ENCODE measurements around the gene UFD1. TPM values are rescaled to one million over a fixed set of nuclear protein-coding genes. Genes with fewer than 3 reads are reported as not detected.

Gene UFD1
- total RNA-seq, 1 donor from 2014 or later: 37.7 TPM

DNA sequence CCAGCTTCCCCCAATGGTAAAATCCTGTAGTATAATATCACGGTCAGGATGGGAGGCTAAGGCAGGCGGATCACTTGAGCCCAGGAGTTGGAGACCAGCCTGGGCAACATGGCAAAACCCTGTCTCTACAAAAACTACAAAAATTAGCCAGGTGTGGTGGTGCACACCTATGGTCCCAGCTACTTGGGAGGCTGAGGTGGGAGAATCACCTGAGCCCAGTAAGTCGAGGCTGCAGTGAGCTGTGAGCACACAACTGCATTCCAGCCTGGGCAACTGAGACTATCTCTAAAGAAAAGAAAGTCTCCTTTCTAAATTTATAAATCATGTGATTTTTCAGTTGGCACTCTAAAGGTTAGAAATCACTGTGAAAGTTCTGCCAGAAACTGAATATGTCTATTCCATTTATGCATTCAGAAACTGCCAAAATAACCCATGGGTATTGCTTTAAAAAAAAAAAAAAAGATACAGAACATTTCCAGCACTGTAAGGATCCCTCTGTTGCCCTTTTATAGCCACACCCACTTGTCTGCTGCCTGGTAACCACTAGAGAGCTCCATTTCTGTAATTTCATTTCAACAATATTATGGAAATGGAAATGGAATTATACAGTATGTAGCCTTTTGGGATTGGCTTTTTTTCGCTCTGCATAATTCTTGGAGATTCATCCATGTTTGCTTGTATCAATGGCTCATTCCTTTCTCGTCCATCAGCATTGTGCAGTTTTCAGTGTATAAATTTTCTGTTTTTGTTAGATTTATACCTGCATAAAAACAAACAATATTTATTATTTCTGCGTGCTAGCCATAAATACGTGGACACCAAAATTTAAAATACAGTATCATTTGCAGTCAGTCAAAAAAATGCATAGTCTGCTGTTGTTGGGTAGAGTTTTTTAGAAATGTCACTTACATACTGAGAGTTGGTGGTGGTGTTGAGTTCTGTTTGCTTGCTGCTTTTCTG lies 10.2 kb upstream of the UFD1 start:
- no peaks in the 10 kb centered on the region for H3K9me3 Mint-ChIP-seq

DNA sequence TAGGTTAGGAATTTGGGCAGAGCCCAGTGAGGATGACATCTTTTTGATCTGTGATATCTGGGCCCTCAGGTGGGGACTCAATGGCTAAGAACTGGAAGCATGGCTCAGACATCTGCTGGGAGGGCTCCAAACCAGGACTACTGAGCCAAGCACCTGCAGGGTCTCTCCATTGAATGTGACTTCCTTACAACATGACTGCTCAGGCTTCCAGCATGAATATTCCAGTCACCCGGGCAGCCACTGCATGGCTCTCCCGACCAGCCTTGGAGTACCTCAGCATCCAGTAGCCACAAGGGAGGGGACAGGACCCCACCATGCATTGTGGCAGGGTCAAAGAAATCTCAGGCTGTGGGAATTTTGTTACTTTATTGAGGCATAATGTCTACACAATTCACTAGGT lies 9.3 kb upstream of the UFD1 start:
- peaks cover 4% of the 10 kb centered on the region for H3K36me3 ChIP-seq
- Mint-ChIP-seq H3K27me3 (ENCODE audit: insufficient read depth, low read depth) (no peaks in the 10 kb centered on the region), H3K4me1 (no peaks in the 10 kb centered on the region), H3K9me3 (no peaks in the 10 kb centered on the region), H3K36me3 (peaks cover 12% of the 10 kb centered on the region), H3K27ac (no peak overlapping the region), H3K4me3 (no peak overlapping the region)
- no peak for DNase-seq (ENCODE audit: low spot score)
- H3K9ac ChIP-seq: no peak overlapping the region
- H3K4me1 ChIP-seq: no peaks in the 10 kb centered on the region
- no peak overlapping the region for H3K4me2 ChIP-seq
- H3F3A ChIP-seq (ENCODE audit: low read depth): no peaks in the 10 kb centered on the region
- no peak for TF ChIP-seq EZH2 (IDR thresholded peaks at IDR 0.05)
- TF ChIP-seq, protein P1, sequence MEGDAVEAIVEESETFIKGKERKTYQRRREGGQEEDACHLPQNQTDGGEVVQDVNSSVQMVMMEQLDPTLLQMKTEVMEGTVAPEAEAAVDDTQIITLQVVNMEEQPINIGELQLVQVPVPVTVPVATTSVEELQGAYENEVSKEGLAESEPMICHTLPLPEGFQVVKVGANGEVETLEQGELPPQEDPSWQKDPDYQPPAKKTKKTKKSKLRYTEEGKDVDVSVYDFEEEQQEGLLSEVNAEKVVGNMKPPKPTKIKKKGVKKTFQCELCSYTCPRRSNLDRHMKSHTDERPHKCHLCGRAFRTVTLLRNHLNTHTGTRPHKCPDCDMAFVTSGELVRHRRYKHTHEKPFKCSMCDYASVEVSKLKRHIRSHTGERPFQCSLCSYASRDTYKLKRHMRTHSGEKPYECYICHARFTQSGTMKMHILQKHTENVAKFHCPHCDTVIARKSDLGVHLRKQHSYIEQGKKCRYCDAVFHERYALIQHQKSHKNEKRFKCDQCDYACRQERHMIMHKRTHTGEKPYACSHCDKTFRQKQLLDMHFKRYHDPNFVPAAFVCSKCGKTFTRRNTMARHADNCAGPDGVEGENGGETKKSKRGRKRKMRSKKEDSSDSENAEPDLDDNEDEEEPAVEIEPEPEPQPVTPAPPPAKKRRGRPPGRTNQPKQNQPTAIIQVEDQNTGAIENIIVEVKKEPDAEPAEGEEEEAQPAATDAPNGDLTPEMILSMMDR (IDR thresholded peaks at IDR 0.05): no peak
- TF ChIP-seq EZH2phosphoT487 (IDR thresholded peaks at IDR 0.05): no peak
- no peaks in the 10 kb centered on the region for H3K9me3 ChIP-seq (ENCODE audit: low read depth)
- no peak overlapping the region for H3K4me3 ChIP-seq
- no peak overlapping the region for H2AFZ ChIP-seq (replicated peaks)
- H3K27me3 ChIP-seq: no peaks in the 10 kb centered on the region
- H3K27ac ChIP-seq: no peak overlapping the region
- peaks cover 11% of the 10 kb centered on the region for H4K20me1 ChIP-seq (ENCODE audit: low read depth)
- no peaks in the 10 kb centered on the region for H3K79me2 ChIP-seq (ENCODE audit: low read depth)

More for the DNA sequence above, 10.2 kb upstream of the UFD1 start:
- Mint-ChIP-seq H3K36me3 (peaks cover 9% of the 10 kb centered on the region), H3K27ac (no peak overlapping the region), H3K4me1 (no peaks in the 10 kb centered on the region), H3K27me3 (ENCODE audit: insufficient read depth, low read depth) (no peaks in the 10 kb centered on the region), H3K4me3 (no peak overlapping the region)
- Histone ChIP-seq H3K4me1 (no peaks in the 10 kb centered on the region), H2AFZ (replicated peaks) (no peak overlapping the region), H3K9ac (no peak overlapping the region), H4K20me1 (ENCODE audit: low read depth) (peaks cover 11% of the 10 kb centered on the region), H3K9me3 (ENCODE audit: low read depth) (no peaks in the 10 kb centered on the region), H3F3A (ENCODE audit: low read depth) (no peaks in the 10 kb centered on the region), H3K27ac (no peak overlapping the region), H3K27me3 (no peaks in the 10 kb centered on the region), H3K4me2 (no peak overlapping the region), H3K4me3 (no peak overlapping the region), H3K36me3 (peaks cover 4% of the 10 kb centered on the region), H3K79me2 (ENCODE audit: low read depth) (no peaks in the 10 kb centered on the region)
- TF ChIP-seq EZH2 (IDR thresholded peaks at IDR 0.05) (no peak), EZH2phosphoT487 (IDR thresholded peaks at IDR 0.05) (no peak)
- TF ChIP-seq, protein P1 (IDR thresholded peaks at IDR 0.05): no peak
- DNase-seq (ENCODE audit: low spot score): no peak

DNA sequence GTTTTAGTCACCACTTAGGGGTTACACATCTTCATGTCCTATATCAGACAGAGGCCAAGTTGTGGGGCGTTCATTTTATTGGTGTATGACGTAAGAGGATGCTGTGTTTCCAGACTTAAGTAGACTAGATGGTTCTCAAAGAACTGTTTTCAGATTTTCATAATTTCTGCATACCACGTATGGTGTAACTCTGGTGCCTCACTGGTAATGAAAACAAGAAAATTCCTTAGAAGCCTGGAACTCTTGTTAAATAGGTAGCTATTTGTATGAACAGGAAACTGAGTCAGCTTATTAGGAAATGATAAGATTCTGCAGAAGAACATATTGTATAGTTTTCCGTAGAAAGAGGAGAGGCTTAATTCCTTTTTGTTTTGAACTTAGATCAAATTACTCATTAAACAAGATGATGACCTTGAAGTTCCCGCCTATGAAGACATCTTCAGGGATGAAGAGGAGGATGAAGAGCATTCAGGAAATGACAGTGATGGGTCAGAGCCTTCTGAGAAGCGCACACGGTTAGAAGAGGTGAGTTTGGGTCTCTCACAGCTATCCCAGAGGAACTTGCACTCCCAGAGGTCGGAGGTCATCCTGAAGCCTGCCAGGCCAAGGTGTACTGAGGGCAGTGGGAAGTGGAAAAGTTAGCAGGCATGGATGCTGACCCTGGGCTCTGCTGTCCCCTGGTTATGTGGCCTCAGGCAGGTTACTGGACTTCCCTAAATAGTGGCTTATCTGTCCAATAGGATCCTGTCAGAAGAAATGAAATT lies 4.7 kb upstream of the UFD1 start:
- Mint-ChIP-seq H3K27ac (no peak overlapping the region), H3K4me1 (peaks cover 11% of the 10 kb centered on the region), H3K4me3 (no peak overlapping the region), H3K27me3 (ENCODE audit: insufficient read depth, low read depth) (peaks cover 4% of the 10 kb centered on the region), H3K36me3 (peaks cover 10% of the 10 kb centered on the region), H3K9me3 (no peaks in the 10 kb centered on the region)
- H3K4me1 ChIP-seq: peaks cover 7% of the 10 kb centered on the region
- H4K20me1 ChIP-seq (ENCODE audit: low read depth): peaks cover 9% of the 10 kb centered on the region
- no peak overlapping the region for H2AFZ ChIP-seq (replicated peaks)
- no peak for DNase-seq (ENCODE audit: low spot score)
- peaks cover 20% of the 10 kb centered on the region for H3K79me2 ChIP-seq (ENCODE audit: low read depth)
- H3K9me3 ChIP-seq (ENCODE audit: low read depth): no peaks in the 10 kb centered on the region
- no peak overlapping the region for H3K4me2 ChIP-seq
- H3F3A ChIP-seq (ENCODE audit: low read depth): no peaks in the 10 kb centered on the region
- H3K36me3 ChIP-seq: peaks cover 4% of the 10 kb centered on the region
- H3K27me3 ChIP-seq: no peaks in the 10 kb centered on the region
- H3K27ac ChIP-seq: no peak overlapping the region
- no peak overlapping the region for H3K9ac ChIP-seq
- no peak overlapping the region for H3K4me3 ChIP-seq
- TF ChIP-seq, protein P1 (IDR thresholded peaks at IDR 0.05): no peak
- no peak for TF ChIP-seq EZH2phosphoT487 (IDR thresholded peaks at IDR 0.05)
- no peak for TF ChIP-seq EZH2 (IDR thresholded peaks at IDR 0.05)
